PC-9 (cell line): Measurements from ENCODE around the gene SIK3. TPM values are rescaled to one million over a fixed set of nuclear protein-coding genes. Genes with fewer than 3 reads are reported as not detected.

Experiments used
- BruUV-seq: library from RNA; stranded (reverse); fragments of 400-500 nt; replicated peaks from 2 replicates; lab custom pipeline; 2021; lab: Mats Ljungman, UMichigan
- CTCF ChIA-PET: fragments of 300-600 bp; sonication (Branson Sonifier 250); formaldehyde crosslinking; loops from one replicate; lab custom pipeline; 2022; ENCODE audit warnings: antibody characterized with exemption; lab: Charles Lee
- POLR2A ChIA-PET: fragments of 300-600 bp; sonication (Branson Sonifier 250); formaldehyde crosslinking; loops from one replicate; lab custom pipeline; 2022; ENCODE audit warnings: antibody characterized with exemption; ENCODE audit not compliant: unreplicated experiment; lab: Charles Lee
- DNase-seq, 2 experiments: peaks; one replicate each; pipeline versions ENCODE4 v3.0.0 to v3.0.0-alpha.2; 2015 to 2022; ENCODE audit warnings: mixed read lengths in 1 of 2
- H2AFZ ChIP-seq: fragments of 200-600 bp; sonication (generic); 2 replicates; pipeline ENCODE4 v1.8.1; 2017; ENCODE audit warnings: antibody characterized with exemption
- H3F3A ChIP-seq: fragments of 200-600 bp; sonication (generic); 2 replicates; pipeline ENCODE4 v1.8.1; 2017; ENCODE audit warnings: antibody characterized with exemption, mild to moderate bottlenecking, low read depth; ENCODE audit not compliant: insufficient read depth
- H3K27ac ChIP-seq: fragments of 200-600 bp; sonication (generic); 2 replicates; pipeline ENCODE4 v1.6.1; 2016; ENCODE audit warnings: mixed run types
- H3K27me3 ChIP-seq: fragments of 200-600 bp; sonication (generic); 2 replicates; pipeline ENCODE4 v1.6.1; 2016; ENCODE audit warnings: low read depth, mixed run types; ENCODE audit not compliant: insufficient read depth
- H3K36me3 ChIP-seq: fragments of 200-600 bp; sonication (generic); 2 replicates; pipeline ENCODE4 v1.6.1; 2016; ENCODE audit warnings: low read depth, mixed run types
- H3K4me1 ChIP-seq: fragments of 200-600 bp; sonication (generic); replicated peaks from 2 replicates; pipeline ENCODE4 v1.6.1; 2016; ENCODE audit warnings: mixed run types; ENCODE audit not compliant: insufficient read depth
- H3K4me2 ChIP-seq: fragments of 200-600 bp; sonication (generic); 2 replicates; pipeline ENCODE4 v1.6.1; 2017; ENCODE audit warnings: mixed run types
- H3K4me3 ChIP-seq: fragments of 200-600 bp; sonication (generic); 2 replicates; pipeline ENCODE4 v1.6.1; 2016; ENCODE audit warnings: mixed run types
- H3K79me2 ChIP-seq: fragments of 200-600 bp; sonication (generic); 2 replicates; pipeline ENCODE4 v1.6.1; 2017; ENCODE audit warnings: low read depth, mixed run types
- H3K9me2 ChIP-seq: fragments of 200-600 bp; sonication (generic); 2 replicates; pipeline ENCODE4 v1.8.1; 2017; ENCODE audit warnings: mild to moderate bottlenecking; ENCODE audit not compliant: insufficient read depth
- H3K9me3 ChIP-seq: fragments of 200-600 bp; sonication (generic); 2 replicates; pipeline ENCODE4 v1.8.1; 2016; ENCODE audit warnings: low read depth; ENCODE audit not compliant: insufficient read depth
- H4K20me1 ChIP-seq: fragments of 200-600 bp; sonication (generic); 2 replicates; pipeline ENCODE4 v1.8.1; 2017; ENCODE audit not compliant: insufficient read depth
- CTCF ChIP-seq: fragments of 200-600 bp; sonication (generic); conservative IDR thresholded peaks from 2 replicates; pipeline ENCODE4 v1.6.1; 2017; ENCODE audit warnings: mixed run types, antibody characterized with exemption, mild to moderate bottlenecking, moderate library complexity
- EZH2 ChIP-seq: fragments of 200-600 bp; sonication (generic); IDR thresholded peaks from 2 replicates; pipeline ENCODE4 v1.8.0; 2017; ENCODE audit warnings: antibody characterized with exemption, low read depth
- intact Hi-C: fragments of 100-400 bp; cut with micrococcal nuclease; formaldehyde crosslinking; loops from one replicate; pipeline ENCODE4 v1.10.0; 2022; ENCODE audit not compliant: unreplicated experiment
- total RNA-seq: library from RNA; stranded (reverse); gene quantifications from 2 replicates; pipeline ENCODE4 v1.2.3, GENCODE V29; 2021

SIK3 gene
- total RNA-seq, 1 experiment from 2014 or later: 30.2 TPM

- POLR2A ChIA-PET: interaction anchor here (0.6 kb wide), 1 partner anchor 10 kb away, joined by 3 read pairs; no protein-coding TSS in a partner anchor
- intact Hi-C loops: no loop called here
- Histone ChIP-seq H3K27me3 (no peaks in the 10 kb centered on the region), H3K36me3 (no peaks in the 10 kb centered on the region), H3K9me2 (no peaks in the 10 kb centered on the region), H3F3A (no peaks in the 10 kb centered on the region; the same call in 1 of the 2 replicates), H4K20me1 (peaks cover 6% of the 10 kb centered on the region; the same call in 1 of the 2 replicates), H3K4me3 (no peak overlapping the region), H3K4me2 (no peak overlapping the region), H2AFZ (no peak overlapping the region), H3K79me2 (peaks cover 14% of the 10 kb centered on the region; the same call in 1 of the 2 replicates), H3K27ac (no peak overlapping the region), H3K9me3 (peaks cover 4% of the 10 kb centered on the region; the same call in 1 of the 2 replicates), H3K4me1 (peaks cover 6% of the 10 kb centered on the region; the same call in 1 of the 2 replicates)
- CTCF ChIA-PET: no interaction called here
- TF ChIP-seq CTCF: no peak
- TF ChIP-seq EZH2: no peak
- no TSS peak for BruUV-seq
- no peak for DNase-seq
Observed at GRCh38 chr11:117002639-117003299, 95.5 kb downstream of the SIK3 start.

- no peak overlapping the region for H3K4me3 ChIP-seq
- H3K9me2 ChIP-seq: no peaks in the 10 kb centered on the region
- no peak overlapping the region for H2AFZ ChIP-seq
- BruUV-seq: no TSS peak
- no peak overlapping the region for H3K27ac ChIP-seq
- peaks cover 6% of the 10 kb centered on the region; the same call in 1 of the 2 replicates for H3K4me1 ChIP-seq
- POLR2A ChIA-PET: no interaction called here
- H3K9me3 ChIP-seq: peaks cover 4% of the 10 kb centered on the region; the same call in 1 of the 2 replicates
- intact Hi-C loops: no loop called here
- H4K20me1 ChIP-seq: 0 out of 2 replicates have a peak, but pooled peaks cover 6% of the 10 kb centered on the region
- H3K27me3 ChIP-seq: no peaks in the 10 kb centered on the region
- CTCF ChIA-PET: no interaction called here
- H3K79me2 ChIP-seq: peaks cover 26% of the 10 kb centered on the region
- no peaks in the 10 kb centered on the region for H3K36me3 ChIP-seq
- DNase-seq: no peak
- no peak overlapping the region for H3K4me2 ChIP-seq
- no peaks in the 10 kb centered on the region; the same call in 1 of the 2 replicates for H3F3A ChIP-seq
- TF ChIP-seq EZH2: no peak
- no peak for TF ChIP-seq CTCF
Observed at GRCh38 chr11:117000014-117000737, 98.1 kb downstream of the SIK3 start.

GRCh38 chr11:116997071-116997470 lies 101.2 kb downstream of the SIK3 start:
- intact Hi-C loops: no loop called here
- peaks cover 6% of the 10 kb centered on the region for H3F3A ChIP-seq
- H3K4me2 ChIP-seq: no peak overlapping the region

More at GRCh38 chr11:116997071-116997470, 101.2 kb downstream of the SIK3 start:
- BruUV-seq: no TSS peak
- Histone ChIP-seq H3K27me3 (no peaks in the 10 kb centered on the region), H2AFZ (no peak overlapping the region), H3K4me1 (peaks cover 6% of the 10 kb centered on the region; the same call in 1 of the 2 replicates), H3K36me3 (no peaks in the 10 kb centered on the region), H3K79me2 (peaks cover 23% of the 10 kb centered on the region), H3K9me3 (peaks cover 4% of the 10 kb centered on the region; the same call in 1 of the 2 replicates), H4K20me1 (peaks cover 10% of the 10 kb centered on the region; the same call in 1 of the 2 replicates), H3K4me3 (no peak overlapping the region), H3K9me2 (no peaks in the 10 kb centered on the region), H3K27ac (no peak overlapping the region)
- ChIA-PET CTCF (no interaction called here), POLR2A (no interaction called here)
- DNase-seq: no peak
- TF ChIP-seq CTCF (no peak), EZH2 (no peak)
